Inflammatory macrophage treated with lipopolysaccharide for 4 hours (primary cell): Measurements from ENCODE around the gene GJD4.

Experiments
- DNase-seq: peaks from one replicate; pipeline ENCODE4 v3.0.0-alpha.2; 2020

GJD4 gene

DNA sequence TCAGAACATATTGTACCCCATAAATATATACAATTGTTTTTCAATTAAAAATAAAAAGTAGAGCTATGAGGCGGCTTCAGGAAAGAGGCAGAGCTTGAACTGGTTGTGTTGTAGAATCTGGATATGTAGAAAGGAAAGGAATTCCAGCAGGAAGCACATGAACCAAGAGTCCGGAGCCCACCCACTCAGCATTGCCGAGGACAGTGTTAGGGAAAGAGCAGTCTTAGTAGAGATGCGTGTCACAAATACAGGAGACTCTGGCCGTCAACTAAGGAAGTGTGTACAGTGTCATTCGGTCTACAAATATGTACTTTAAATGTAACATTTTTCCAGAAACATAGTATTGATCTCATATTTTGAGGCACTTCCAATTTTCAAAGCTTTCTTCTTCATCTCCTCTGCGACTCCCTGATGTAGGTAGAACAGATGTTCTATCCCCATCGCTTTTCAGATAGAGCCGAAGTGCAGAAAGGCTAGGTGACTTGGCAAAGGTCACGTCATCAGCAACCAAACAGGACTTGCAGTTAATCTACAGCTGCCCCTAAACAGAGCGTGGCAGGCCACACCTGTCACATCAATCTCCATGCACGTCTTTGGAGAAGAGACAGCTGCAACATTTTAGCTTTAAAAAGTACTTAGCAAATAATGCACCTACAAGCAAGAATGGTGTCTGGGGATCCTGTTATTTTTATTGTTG is 25.3 kb upstream of the GJD4 start:
- no peak for DNase-seq

DNA sequence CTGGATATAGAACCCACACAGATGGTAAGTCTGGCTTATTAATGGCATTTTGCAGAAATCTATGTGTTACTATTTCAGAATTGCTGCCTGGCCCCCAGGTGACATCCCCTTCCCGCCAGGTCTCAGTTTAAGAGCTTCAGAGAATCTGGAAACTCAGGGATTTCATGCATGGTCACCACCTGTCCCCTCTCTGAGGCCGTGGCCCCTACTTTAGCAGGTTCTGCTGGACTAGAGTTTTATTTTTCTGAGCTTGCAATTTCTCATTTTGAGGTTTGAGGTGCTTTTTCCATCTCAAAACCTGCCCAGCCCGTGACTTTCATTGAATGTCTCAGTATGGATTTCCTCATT is 24.7 kb upstream of the GJD4 start:
- DNase-seq = no peak

DNA sequence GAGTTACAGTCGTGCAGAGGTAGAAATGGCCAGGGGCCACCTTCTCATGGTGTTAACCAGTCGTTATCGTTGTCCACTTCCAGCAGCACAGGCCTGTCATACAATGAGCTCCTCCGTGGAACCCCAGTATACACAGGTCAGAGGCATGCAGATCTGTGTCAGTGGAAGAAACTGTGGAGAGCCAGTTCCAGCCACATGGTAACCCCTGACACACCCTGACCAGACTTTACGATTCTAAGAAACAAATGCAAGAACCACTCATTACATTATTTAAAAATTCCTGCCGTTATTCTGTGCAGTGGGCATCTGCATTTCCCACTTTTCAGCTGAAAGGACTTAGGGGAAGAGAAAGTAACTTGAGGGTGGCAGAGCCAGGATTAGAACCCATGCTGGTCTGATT is 23.5 kb upstream of the GJD4 start:
- DNase-seq = no peak

DNA sequence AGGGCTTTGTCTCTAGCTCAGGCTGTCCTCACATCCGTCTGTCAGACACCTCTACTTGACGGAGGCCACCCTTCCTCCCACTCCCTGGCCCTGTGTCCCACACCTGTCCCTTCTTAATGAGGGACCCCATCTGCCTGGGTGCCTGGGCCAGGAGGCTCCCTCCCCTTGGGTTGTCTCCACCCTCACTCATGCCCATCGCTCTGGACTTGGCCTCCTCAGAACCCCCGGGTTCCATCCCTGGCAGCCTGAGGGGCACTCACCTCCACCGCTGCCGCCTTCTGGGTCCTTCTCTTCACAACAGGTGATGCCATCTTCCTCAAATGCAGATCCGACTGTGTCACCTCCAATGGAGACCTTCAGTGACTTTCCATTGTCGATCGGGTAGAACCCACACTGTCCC is 20.2 kb upstream of the GJD4 start:
- DNase-seq = no peak

DNA sequence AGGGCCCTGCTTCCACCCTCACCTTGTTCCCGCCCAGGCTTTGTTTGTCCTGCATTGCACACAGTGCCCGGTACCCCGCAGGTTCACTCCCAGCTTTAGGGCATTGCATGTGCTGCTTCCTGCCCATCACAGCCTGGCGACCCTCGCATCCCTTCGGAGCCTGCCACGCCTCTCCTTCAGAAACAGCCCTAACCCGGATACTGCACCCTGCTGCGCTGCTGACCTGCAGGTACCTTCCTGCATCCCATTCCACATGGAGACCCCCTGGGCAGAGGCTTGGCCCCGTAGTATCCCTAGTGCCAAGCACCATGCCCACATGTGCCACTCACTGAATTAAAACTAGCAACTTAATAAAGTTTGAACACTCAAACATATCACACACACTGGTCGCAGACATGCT is 19.8 kb upstream of the GJD4 start:
- no peak for DNase-seq

DNA sequence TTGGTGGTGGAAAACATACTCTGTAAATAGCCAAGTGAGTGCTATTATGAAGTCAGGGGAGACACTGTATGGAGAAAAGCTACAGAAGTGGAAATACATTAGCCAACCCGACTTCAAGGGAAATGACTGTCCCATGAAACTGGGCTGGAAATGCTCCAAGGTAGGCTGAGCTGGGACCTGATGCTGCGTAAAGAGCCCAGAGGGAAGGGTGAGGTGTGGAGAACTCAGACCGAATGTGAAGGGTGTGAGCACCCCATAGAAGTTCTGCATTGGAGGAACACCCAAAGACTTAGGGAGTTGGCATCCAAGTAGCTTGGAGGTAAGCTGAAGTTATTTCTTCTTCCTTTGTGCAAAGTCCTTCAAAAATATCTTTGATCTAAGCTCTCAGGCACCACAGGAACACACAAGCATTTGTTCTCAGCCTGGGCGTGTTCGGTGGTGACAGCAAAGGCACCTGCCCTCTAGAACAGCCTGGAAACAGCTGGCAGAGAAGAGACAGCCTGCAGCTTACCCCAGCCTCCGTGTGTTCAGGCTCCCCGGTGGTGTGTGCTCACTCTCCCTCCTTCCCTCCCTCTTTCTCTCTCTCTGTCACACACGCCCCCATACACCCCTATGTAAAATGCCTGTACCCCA is 19.1 kb upstream of the GJD4 start:
- DNase-seq = no peak

DNA sequence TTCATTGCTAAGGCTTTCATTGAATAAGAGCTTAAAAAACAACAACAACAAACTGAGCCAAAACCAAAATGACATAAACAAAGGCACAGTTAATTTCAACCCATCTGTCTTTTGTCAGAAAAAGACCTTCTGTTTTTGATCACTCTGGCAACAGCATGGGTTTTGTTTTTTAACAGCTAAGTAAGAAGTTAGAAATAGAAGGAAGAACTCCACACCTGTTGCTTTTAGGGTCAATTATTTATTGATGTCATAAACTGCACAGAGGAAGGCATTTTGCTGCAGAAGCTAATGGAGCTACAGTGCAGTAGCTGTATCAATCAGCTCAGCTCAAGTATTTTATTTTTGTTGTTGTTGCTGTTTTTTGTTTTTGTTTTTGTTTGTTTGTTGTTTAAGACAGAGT is 16.3 kb upstream of the GJD4 start:
- DNase-seq = no peak

DNA sequence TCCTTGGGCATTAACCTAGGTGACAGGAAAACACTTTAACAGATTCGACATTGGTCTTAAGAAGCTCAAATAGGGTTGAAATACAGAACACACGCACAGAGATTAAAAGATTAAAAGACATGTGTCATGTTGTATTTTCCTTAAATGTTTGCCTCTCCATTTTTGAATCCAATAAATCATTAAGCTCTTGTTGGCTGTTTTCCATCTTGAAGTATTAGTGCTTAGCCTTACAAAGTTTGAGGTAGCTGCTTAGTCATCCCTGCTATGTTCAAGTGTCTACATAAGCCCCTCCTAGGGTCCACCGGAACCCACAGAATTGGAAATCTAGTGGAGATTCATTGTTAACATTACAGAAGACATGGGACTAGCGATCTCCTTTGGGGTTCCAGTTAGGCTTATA is 12.7 kb upstream of the GJD4 start:
- no peak for DNase-seq

DNA sequence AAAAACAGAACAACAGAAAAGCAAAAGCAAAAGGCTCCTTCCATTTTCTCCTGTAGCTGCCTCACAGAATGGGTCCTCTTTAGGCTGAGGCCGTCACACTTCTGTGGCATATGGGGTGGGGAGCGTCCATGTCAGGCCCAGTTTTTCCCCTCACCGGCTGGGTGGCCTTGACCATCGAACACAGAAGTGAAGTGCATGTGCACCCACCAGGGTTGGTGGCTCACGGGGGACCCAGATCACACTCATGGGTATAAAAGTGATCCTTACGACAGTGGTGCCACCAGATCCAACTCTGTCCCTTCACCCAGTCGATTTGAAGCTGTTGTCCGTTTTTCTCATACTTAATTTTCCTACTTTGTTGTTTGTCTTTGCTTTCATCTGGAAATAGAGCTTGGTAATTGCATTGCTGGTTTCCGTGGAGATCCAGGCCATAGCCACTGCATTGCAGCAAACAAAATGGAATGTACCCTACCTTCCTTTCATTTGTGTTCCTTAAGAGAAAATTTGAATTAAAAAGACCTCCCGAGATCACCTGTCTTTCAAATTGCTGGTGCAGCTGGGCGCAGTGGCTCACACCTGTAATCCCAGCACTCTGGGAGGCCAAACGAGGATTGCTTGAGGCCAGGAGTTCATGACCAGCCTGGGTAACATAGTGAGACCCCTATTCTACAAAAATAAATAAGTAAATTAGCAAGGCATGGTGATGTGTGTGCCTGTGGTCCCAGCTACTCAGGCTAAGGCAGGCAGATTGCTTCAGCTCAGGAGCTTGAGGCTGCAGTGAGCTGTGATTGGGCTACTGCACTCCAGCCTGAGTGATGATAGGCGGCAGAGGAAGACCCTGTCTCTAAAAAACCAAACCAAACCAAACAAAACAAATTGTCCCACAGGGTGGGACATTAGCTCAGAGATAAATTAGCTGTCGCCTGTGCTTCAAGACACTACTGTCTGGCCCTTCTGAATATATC is 10.7 kb upstream of the GJD4 start:
- no peak for DNase-seq

DNA sequence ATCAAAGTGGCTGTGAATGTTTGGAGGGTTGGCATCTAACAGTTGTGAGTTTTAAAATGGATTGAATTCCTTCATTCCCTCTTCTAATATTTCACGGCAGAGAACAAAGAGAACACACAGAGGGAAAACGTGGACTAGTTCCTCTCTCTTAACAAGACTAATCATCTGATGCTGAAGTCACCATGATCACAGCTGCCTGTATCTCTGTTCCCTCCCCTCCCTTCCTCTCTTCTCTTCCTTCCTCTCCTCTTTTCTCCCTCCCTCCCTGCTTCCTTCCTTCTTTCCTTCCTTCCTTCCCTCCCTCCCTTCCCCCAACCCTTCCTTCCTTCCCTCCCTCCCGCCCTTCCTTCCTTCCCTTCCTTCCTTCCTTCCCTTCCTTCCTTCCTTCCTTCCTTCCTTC is 10.0 kb upstream of the GJD4 start:
- DNase-seq = no peak

DNA sequence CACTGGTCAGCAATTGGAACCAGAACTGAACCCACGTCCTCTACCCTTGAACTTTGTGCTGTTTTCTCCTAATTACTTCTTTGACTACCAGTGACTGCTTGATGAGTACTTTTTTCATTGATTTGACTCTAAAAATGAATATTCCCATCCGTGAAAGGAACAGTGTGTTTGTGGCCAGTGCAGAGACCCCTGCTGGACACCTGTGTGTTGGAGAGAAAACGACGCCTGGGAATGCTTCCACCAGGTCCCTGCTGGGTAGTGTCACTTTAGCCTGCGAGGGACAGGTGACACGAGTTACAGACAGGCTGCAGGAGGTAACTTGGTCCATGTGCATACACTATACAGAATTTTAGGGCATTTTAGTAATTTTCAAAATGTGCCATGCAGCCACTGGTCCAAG is 6.8 kb upstream of the GJD4 start:
- no peak for DNase-seq

DNA sequence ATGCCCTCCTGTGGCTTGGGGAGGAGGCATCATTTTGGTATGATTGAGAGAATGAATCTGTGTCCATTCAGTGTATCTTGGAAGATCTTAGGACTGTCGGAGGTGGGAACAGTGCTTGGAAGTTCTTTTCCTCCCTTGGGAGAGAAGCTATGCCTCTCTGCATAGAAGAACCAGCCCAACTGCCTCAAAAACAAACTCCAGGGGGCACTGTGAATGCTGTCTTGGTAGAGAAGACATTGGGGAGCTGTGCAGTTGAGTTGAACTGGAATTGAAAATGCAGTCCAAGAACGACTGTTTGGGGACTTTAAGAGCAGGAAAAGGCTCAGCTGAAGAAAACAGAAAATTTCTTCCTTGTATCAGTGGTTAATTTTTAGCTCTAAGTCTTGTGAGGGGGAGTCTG is 4.9 kb upstream of the GJD4 start:
- DNase-seq = no peak

DNA sequence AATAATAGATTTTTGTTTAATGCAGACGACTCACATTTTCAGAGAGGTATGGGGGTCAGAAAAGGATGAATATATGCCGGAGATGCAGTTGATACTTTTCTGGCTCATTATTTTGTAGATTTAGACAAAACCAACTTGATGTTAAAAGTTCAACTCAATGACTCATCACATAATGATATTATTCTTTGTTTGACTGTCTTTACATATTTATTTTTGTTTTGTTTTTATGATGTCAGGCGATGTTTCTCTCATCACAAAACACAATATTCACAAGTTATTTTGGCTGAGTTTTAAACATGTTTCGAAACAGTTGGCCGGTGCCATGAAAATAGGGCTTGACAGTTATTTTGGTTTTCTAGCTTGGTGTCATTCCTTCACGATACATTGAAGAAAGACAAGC is 1.3 kb downstream of the GJD4 start:
- DNase-seq = no peak

DNA sequence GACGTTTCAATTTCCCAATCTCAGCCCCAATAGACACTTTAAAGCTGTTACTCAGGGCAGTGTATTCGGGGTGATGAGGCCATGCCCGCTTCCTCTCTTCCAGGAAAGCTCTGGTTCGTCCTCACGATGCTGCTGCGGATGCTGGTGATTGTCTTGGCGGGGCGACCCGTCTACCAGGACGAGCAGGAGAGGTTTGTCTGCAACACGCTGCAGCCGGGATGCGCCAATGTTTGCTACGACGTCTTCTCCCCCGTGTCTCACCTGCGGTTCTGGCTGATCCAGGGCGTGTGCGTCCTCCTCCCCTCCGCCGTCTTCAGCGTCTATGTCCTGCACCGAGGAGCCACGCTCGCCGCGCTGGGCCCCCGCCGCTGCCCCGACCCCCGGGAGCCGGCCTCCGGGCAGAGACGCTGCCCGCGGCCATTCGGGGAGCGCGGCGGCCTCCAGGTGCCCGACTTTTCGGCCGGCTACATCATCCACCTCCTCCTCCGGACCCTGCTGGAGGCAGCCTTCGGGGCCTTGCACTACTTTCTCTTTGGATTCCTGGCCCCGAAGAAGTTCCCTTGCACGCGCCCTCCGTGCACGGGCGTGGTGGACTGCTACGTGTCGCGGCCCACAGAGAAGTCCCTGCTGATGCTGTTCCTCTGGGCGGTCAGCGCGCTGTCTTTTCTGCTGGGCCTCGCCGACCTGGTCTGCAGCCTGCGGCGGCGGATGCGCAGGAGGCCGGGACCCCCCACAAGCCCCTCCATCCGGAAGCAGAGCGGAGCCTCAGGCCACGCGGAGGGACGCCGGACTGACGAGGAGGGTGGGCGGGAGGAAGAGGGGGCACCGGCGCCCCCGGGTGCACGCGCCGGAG is 2.6 kb downstream of the GJD4 start:
- no peak for DNase-seq

DNA sequence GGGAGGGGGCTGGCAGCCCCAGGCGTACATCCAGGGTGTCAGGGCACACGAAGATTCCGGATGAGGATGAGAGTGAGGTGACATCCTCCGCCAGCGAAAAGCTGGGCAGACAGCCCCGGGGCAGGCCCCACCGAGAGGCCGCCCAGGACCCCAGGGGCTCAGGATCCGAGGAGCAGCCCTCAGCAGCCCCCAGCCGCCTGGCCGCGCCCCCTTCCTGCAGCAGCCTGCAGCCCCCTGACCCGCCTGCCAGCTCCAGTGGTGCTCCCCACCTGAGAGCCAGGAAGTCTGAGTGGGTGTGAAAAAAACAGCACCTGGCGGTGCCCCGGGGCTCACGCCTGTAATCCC is 3.2 kb downstream of the GJD4 start:
- no peak for DNase-seq

DNA sequence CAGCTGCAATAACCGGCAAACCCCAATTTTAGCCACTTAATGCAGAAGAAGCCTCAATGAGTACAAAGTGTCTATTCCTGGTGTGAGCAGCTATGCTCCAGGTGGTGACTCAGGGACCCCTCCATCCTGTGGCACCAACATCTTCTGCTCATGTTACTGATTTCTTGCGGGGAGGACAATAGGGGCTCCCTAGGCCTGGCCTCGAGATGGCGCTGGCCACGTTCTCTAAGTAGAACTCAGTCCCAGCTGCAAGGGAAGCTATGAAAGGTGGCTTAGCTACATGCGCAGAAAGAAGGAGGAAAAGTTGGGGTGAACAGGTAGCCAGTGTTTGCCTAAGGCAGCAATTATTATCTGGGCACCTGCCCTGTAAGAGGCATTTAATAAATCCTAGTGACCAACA is 6.6 kb downstream of the GJD4 start:
- DNase-seq = no peak

DNA sequence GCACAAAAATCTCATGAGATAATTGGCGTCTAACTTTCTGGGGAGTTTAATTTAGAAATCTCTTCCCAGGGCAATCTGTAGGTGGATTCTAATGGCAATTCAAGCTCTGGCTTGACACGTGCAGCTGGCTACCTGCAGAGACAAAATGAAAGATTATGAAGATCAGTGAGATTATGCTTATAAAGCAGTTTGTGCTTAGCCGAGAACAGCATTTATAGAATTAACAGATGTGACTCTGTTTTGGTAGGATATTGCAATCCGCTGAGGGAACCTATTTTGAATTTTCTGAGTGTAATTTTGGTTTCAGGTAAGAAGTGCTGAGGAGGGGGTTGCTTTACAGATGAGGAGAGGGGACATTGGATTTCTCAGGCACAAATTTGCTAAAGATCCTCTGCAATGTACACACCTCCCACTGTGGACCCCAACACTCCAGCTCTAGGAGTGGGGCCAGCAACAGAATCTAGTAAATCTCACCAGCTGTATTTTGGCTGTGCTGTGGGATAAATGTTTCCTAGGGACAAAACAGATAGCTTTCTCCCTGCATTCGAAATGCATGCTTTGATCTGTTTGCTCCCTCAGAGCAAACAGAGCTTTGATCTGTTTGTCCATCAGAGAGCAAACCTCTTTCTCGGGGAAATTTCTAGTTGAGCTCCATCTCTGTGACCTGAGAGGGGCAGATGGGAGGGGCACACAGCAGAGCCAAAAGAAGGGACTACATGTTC is 7.4 kb downstream of the GJD4 start:
- DNase-seq = no peak

DNA sequence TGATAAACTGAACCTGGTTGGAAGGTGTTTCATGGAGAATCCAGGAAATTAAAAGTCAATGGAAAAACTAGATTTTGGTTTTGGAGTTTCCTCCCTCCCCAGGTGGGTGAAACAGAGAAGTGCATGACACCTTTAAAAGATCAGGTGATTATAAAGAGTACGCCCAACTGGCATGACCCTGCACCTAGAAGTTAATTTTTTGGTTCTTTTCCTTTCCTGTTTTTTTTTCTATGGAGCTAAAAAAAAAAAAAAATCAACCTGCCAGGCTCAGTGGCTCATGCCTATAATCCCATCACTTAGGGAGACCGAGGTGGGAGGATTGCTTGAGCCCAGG is 7.9 kb downstream of the GJD4 start:
- no peak for DNase-seq

DNA sequence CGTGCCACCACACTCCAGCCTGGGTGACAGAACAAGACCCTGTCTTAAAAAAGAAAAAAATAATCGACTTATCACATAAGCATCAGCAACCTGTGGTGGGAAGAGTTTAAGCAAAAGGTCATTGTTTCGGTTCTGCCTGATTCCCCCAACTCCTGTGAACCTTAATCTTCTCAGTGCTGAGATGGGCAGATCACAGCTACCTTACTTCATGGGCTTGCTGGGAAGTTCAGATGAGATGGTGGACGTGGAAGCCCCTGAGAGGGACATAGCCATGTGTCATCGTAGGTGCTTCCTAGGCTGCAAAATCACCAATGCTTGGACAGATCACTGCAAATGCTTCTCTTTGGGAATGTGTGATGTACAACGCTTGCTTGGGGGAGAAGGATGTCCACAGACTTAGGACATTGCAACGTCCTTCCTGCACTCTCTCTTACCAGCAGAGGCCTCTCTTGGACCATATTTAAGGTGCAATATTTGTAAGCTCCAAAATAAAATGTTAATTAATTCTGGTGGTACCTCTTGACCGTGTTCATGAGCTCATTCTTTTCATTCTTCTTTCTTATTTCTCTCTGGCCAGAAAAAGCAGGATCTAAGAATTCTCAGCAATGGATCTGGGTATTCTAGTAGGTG is 8.6 kb downstream of the GJD4 start:
- no peak for DNase-seq

DNA sequence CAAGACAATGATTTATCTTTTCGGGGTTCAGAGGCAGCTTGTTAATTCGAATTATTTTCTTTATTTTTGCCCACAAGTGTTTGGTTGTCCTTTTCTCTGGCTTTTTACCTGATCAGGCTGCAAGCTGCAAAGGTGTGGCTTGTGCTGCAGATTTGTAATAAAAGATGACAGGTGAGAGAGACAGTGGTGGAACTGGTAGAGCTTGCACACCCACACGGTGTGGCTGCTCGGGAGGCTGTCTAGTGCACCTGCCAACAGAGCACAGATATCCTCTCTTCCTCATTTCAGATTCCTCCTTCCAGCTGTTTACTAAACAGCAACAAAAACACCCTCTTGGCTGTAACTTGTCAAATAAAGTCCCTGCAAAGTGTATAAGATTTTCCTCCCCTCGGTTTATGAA is 9.2 kb downstream of the GJD4 start:
- no peak for DNase-seq

DNA sequence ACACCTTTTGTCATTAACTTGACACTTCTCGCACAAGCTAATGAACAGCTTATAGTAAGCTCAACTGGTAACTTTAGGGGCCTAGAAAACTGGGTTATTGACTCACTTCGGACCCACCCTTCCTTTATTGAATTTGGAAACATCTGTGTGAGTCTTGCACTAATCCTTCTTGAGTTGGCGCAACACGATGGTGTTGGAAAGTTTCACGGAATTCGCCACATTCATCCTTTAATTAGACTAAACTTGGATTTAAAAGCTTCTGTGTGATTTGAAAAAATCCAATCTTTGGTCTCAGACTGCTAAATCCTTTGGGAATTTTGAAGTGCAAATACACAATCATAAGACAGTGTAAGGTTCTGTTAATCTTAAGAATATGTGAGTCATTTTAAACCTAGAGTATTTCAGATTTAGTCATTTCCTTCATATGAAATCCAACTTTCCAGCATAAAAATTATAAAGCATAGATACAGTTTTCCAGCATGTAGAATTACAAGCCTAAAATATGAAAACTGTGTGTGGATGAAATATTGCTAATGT is 21.9 kb downstream of the GJD4 start:
- no peak for DNase-seq

DNA sequence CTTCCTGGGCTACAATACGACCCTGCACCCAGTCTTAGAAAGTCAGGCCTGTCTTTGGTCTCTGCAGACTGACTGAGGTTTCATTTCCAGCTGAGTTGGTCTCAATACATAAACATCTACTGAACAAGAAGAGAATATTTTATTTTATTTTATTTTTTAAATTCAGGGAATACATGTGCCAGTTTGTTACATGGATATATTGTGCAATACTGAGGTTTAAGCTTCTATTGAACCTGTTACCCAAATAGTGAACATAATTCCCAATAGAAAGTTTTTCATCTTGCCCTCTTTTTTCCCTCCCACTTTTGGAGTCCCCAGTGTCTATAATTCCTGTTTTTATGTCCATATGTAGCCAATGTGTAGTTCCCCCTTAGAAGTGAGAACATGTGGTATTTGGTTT is 26.3 kb downstream of the GJD4 start:
- no peak for DNase-seq
